HEK293 (cell line): ENCODE measurements around the gene PCDH1.

Experiments
- CTCF ChIA-PET: fragments of 350-600 bp; formaldehyde crosslinking; extraction: SDS; loops from one replicate; lab custom pipeline; 2021; ENCODE audit warnings: antibody characterized with exemption; lab: Yijun Ruan, JAX
- POLR2A ChIA-PET: fragments of 300-600 bp; formaldehyde crosslinking; extraction: SDS; loops from one replicate; lab custom pipeline; 2020; ENCODE audit warnings: antibody characterized with exemption, inconsistent platforms; lab: Yijun Ruan, JAX
- H3K27ac ChIP-seq: fragments of 200-500 bp; sonication (Bioruptor generic); 2 replicates; pipeline ENCODE4 v1.5.1; 2014; ENCODE audit warnings: low read depth, low read length, control low read depth, inconsistent platforms; ENCODE audit errors: extremely low read depth
- H3K36me3 ChIP-seq, 2 experiments: fragments of 200-500 bp in 1 of 2; sonication (Bioruptor generic) in 1 of 2; 1 replicate in 1 of 2; 2 replicates in 1 of 2; pipeline ENCODE4 v1.5.1; 2014 to 2017; ENCODE audit warnings: inconsistent platforms in 2 of 2, low read length in 2 of 2; ENCODE audit not compliant: control insufficient read depth in 2 of 2, insufficient read depth in 1 of 2
- H3K4me1 ChIP-seq: fragments of 200-500 bp; sonication (Bioruptor generic); 2 replicates; pipeline ENCODE4 v1.5.1; 2014; ENCODE audit warnings: mild to moderate bottlenecking, low read length, inconsistent platforms; ENCODE audit not compliant: control insufficient read depth, insufficient read depth
- H3K4me3 ChIP-seq: 2 replicates; pipeline ENCODE4 v1.5.1; 2011; ENCODE audit warnings: low read depth, mild to moderate bottlenecking, control low read depth, low read length, moderate library complexity
- H3K9me3 ChIP-seq: fragments of 200-500 bp; sonication (Bioruptor generic); 2 replicates; pipeline ENCODE4 v1.5.1; 2014; ENCODE audit warnings: low read depth, low read length, inconsistent platforms; ENCODE audit not compliant: control insufficient read depth, insufficient read depth
- GLI2 ChIP-seq: fragments of 450-650 bp; formaldehyde crosslinking; IDR thresholded peaks from 2 replicates; pipeline ENCODE4; 2017; ENCODE audit warnings: missing biosample characterization, missing genetic modification characterization, low read depth, borderline replicate concordance
- GLIS1 ChIP-seq: fragments of 450-650 bp; formaldehyde crosslinking; IDR thresholded peaks from 2 replicates; pipeline ENCODE4 v1.5.1; 2016; ENCODE audit warnings: missing biosample characterization, missing genetic modification characterization
- WT1 ChIP-seq: fragments of 450-650 bp; formaldehyde crosslinking; IDR thresholded peaks from 2 replicates; pipeline ENCODE4 v1.5.1; 2016; ENCODE audit warnings: missing biosample characterization, missing genetic modification characterization
- YY2 ChIP-seq: fragments of 450-650 bp; formaldehyde crosslinking; IDR thresholded peaks from 2 replicates; pipeline ENCODE4 v1.5.1; 2016; ENCODE audit warnings: missing biosample characterization, missing genetic modification characterization
- ZNF114 ChIP-seq: fragments of 450-650 bp; formaldehyde crosslinking; IDR thresholded peaks from 2 replicates; pipeline ENCODE4 v1.5.0; 2017; ENCODE audit warnings: missing biosample characterization, missing genetic modification characterization
- ZNF223 ChIP-seq: fragments of 450-650 bp; formaldehyde crosslinking; IDR thresholded peaks from 2 replicates; pipeline ENCODE4 v1.5.1; 2016; ENCODE audit warnings: missing biosample characterization, missing genetic modification characterization
- ZNF341 ChIP-seq: fragments of 450-650 bp; formaldehyde crosslinking; IDR thresholded peaks from 2 replicates; pipeline ENCODE4; 2016; ENCODE audit warnings: low read depth, missing biosample characterization, missing genetic modification characterization
- ZNF449 ChIP-seq: fragments of 450-650 bp; formaldehyde crosslinking; IDR thresholded peaks from 2 replicates; pipeline ENCODE4 v1.5.1; 2017; ENCODE audit warnings: missing biosample characterization, mild to moderate bottlenecking, missing genetic modification characterization, moderate library complexity
- ZNF558 ChIP-seq: fragments of 450-650 bp; formaldehyde crosslinking; IDR thresholded peaks from 2 replicates; pipeline ENCODE4 v1.5.1; 2016; ENCODE audit warnings: missing biosample characterization, missing genetic modification characterization
- ZNF560 ChIP-seq: fragments of 450-650 bp; formaldehyde crosslinking; IDR thresholded peaks from 2 replicates; pipeline ENCODE4 v1.5.1; 2017; ENCODE audit warnings: missing biosample characterization, missing genetic modification characterization, borderline replicate concordance
- ZNF600 ChIP-seq: fragments of 450-650 bp; formaldehyde crosslinking; IDR thresholded peaks from 2 replicates; pipeline ENCODE4 v1.5.1; 2016; ENCODE audit warnings: missing biosample characterization, missing genetic modification characterization
- ZNF776 ChIP-seq: fragments of 450-650 bp; formaldehyde crosslinking; IDR thresholded peaks from 2 replicates; pipeline ENCODE4 v1.5.0; 2017; ENCODE audit warnings: missing biosample characterization, missing genetic modification characterization, borderline replicate concordance
- ZNF830 ChIP-seq: fragments of 450-650 bp; IDR thresholded peaks from 2 replicates; pipeline ENCODE4 v1.5.0; 2018; ENCODE audit warnings: missing biosample characterization, missing genetic modification characterization, low read depth, mild to moderate bottlenecking, moderate library complexity
- ZNF843 ChIP-seq: fragments of 450-650 bp; formaldehyde crosslinking; IDR thresholded peaks from 2 replicates; pipeline ENCODE4 v1.5.1; 2016; ENCODE audit warnings: missing biosample characterization, missing genetic modification characterization
- TF ChIP-seq, protein P1 (sequence below): fragments of 450-650 bp; formaldehyde crosslinking; IDR thresholded peaks from 2 replicates; pipeline ENCODE4; 2016; ENCODE audit warnings: missing biosample characterization, missing genetic modification characterization
- TF ChIP-seq, protein P2 (sequence below): fragments of 450-650 bp; formaldehyde crosslinking; IDR thresholded peaks from 2 replicates; pipeline ENCODE4 v1.5.1; 2016; ENCODE audit warnings: missing biosample characterization, missing genetic modification characterization
- TF ChIP-seq, protein P3 (sequence below): fragments of 450-650 bp; formaldehyde crosslinking; IDR thresholded peaks from 2 replicates; pipeline ENCODE4 v1.5.1; 2016; ENCODE audit warnings: missing biosample characterization, missing genetic modification characterization

Gene PCDH1

GRCh38 chr5:141880961-141881801, 3.0 kb upstream of the PCDH1 start:
- H3K4me3 ChIP-seq = no peak overlapping the region
- no peaks in the 10 kb centered on the region for H3K36me3 ChIP-seq
- CTCF ChIA-PET = interaction anchor here (0.6 to 10.1 kb wide), 11 partner anchors 10 to 816 kb away, joined by 3 to 104 read pairs (median 5); partner anchors contain the start of gene DELE1
- POLR2A ChIA-PET = interaction anchor here (1.0 to 1.5 kb wide), 2 partner anchors 31 to 42 kb away, joined by 4 to 7 read pairs; partner anchors contain the start of gene DELE1
- no peaks in the 10 kb centered on the region for H3K9me3 ChIP-seq
- peaks cover 8% of the 10 kb centered on the region for H3K4me1 ChIP-seq
- TF ChIP-seq ZNF449 (tag by site-specific recombination) (peak; percentile 86), ZNF341 (tag by site-specific recombination) (peak; percentile 16; the same call in 1 of the 2 replicates), WT1 (tag by site-specific recombination) (no peak)
- TF ChIP-seq, all 188 proteins: peak for 2
- H3K27ac ChIP-seq = no peak overlapping the region

GRCh38 chr5:141879941-141880738, 1.9 kb upstream of the PCDH1 start:
- POLR2A ChIA-PET = interaction anchor here (1.5 to 3.0 kb wide), 4 partner anchors 30 to 187 kb away, joined by 7 to 13 read pairs (median 10); partner anchors contain the start of gene DELE1
- Histone ChIP-seq H3K4me1 (peaks cover 8% of the 10 kb centered on the region), H3K27ac (no peak overlapping the region), H3K36me3 (no peaks in the 10 kb centered on the region), H3K4me3 (no peak overlapping the region)
- CTCF ChIA-PET = interaction anchor here (0.6 to 10.1 kb wide), 35 partner anchors 9 to 817 kb away, joined by 3 to 104 read pairs (median 5); partner anchors contain the start of gene PCDH12
- 0 out of 2 replicates have a peak, but pooled peaks have one; percentile 27 for TF ChIP-seq ZNF600
- TF ChIP-seq, protein P1, sequence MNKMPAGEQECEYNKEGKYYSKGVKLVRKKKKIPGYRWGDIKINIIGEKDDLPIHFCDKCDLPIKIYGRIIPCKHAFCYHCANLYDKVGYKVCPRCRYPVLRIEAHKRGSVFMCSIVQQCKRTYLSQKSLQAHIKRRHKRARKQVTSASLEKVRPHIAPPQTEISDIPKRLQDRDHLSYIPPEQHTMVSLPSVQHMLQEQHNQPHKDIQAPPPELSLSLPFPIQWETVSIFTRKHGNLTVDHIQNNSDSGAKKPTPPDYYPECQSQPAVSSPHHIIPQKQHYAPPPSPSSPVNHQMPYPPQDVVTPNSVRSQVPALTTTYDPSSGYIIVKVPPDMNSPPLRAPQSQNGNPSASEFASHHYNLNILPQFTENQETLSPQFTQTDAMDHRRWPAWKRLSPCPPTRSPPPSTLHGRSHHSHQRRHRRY = no peak
- TF ChIP-seq, all 188 proteins: peak for 1
- no peaks in the 10 kb centered on the region for H3K9me3 ChIP-seq

- no peak overlapping the region for H3K4me3 ChIP-seq
- H3K27ac ChIP-seq = no peak overlapping the region
- ChIA-PET CTCF (interaction anchor here (0.6 to 10.1 kb wide), 48 partner anchors 9 to 312 kb away, joined by 3 to 104 read pairs (median 5); partner anchors contain the start of gene DELE1), POLR2A (interaction anchor here (1.9 to 3.0 kb wide), 3 partner anchors 30 to 187 kb away, joined by 9 to 13 read pairs (median 11); partner anchors contain the start of gene DELE1)
- no peaks in the 10 kb centered on the region for H3K36me3 ChIP-seq
- H3K4me1 ChIP-seq = peaks cover 8% of the 10 kb centered on the region
- TF ChIP-seq GLIS1 (tag by site-specific recombination) (peak; percentile 2; the same call in 1 of the 2 replicates), ZNF223 (tag by site-specific recombination) (no peak)
- no peaks in the 10 kb centered on the region for H3K9me3 ChIP-seq
Measured at GRCh38 chr5:141879426-141879759, 1.2 kb upstream of the PCDH1 start.

DNA sequence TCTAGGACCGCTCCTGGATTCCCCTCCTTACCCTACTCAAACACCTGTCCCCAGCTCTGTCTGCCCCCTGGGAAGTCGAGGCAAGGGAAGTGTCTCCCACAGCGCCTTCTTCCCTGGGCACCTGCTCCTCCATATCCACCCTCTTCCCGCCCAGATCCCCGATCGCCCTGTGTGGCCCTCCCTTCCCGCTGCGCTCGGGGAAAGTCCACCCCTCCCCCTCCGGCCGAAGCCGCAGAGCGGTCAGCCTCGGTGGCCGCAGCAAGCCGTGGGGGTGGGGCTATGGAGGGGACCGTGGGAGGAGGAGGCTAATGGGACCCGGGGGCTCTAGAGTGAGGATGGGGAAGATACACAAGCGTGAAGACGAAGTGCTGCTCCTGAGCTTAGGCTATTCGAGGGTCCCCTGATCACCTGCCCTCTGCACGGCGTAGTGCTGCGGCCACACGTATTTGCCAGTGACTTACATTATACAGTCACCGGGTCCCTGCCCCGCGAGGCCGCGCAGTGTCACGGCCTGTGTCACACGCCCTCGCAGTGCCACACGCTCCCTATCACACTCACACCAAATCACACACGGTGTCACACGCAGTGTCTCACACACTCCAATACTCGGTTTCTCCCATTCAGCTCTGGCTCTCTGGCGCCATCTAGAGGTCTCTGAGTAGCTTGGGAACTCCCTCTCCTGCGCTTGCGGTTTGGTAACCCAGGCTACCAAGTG, 658 bp upstream of the PCDH1 start:
- CTCF ChIA-PET = interaction anchor here (0.6 to 10.1 kb wide), 56 partner anchors 9 to 311 kb away, joined by 3 to 104 read pairs (median 5); partner anchors contain the start of genes DELE1 and RNF14
- Histone ChIP-seq H3K9me3 (no peaks in the 10 kb centered on the region), H3K36me3 (no peaks in the 10 kb centered on the region), H3K4me1 (peaks cover 8% of the 10 kb centered on the region), H3K27ac (peak overlapping the region; percentile 7; the same call in 1 of the 2 replicates), H3K4me3 (peak overlapping the region; percentile 30)
- POLR2A ChIA-PET = interaction anchor here (1.4 to 3.0 kb wide), 4 partner anchors 29 to 186 kb away, joined by 5 to 13 read pairs (median 10); partner anchors contain the start of genes DELE1 and RNF14
- no peak for TF ChIP-seq YY2 (tag by site-specific recombination)
- TF ChIP-seq, protein P2, sequence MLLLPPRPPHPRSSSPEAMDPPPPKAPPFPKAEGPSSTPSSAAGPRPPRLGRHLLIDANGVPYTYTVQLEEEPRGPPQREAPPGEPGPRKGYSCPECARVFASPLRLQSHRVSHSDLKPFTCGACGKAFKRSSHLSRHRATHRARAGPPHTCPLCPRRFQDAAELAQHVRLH = no peak
- TF ChIP-seq ZNF843 (tag by site-specific recombination) = 0 out of 2 replicates have a peak, but pooled peaks have one; percentile 15
- no peak for TF ChIP-seq GLI2 (tag by site-specific recombination)
- TF ChIP-seq ZNF600 = peak; percentile 72
- TF ChIP-seq ZNF830 = no peak
- no peak for TF ChIP-seq ZNF776 (tag by site-specific recombination)
- TF ChIP-seq ZNF558 (tag by site-specific recombination) = no peak
- TF ChIP-seq, protein P3, sequence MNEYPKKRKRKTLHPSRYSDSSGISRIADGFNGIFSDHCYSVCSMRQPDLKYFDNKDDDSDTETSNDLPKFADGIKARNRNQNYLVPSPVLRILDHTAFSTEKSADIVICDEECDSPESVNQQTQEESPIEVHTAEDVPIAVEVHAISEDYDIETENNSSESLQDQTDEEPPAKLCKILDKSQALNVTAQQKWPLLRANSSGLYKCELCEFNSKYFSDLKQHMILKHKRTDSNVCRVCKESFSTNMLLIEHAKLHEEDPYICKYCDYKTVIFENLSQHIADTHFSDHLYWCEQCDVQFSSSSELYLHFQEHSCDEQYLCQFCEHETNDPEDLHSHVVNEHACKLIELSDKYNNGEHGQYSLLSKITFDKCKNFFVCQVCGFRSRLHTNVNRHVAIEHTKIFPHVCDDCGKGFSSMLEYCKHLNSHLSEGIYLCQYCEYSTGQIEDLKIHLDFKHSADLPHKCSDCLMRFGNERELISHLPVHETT = 0 out of 2 replicates have a peak, but pooled peaks have one; percentile 16
- TF ChIP-seq WT1 (tag by site-specific recombination) = peak; percentile 43; the same call in 1 of the 2 replicates
- no peak for TF ChIP-seq ZNF560 (tag by site-specific recombination)
- no peak for TF ChIP-seq ZNF114 (tag by site-specific recombination)
